Nephron progenitor cell (in vitro differentiated cells): Measurements from ENCODE around the gene UQCC2.
A peak's percentile ranks its signal among the peaks of the same experiment; 100 is the strongest.

Experiments used
- DNase-seq: peaks from one replicate; pipeline ENCODE4 v3.0.0; 2021
- H3K27ac Mint-ChIP-seq: 2 replicates; pipeline ENCODE4 v1.8.0; 2021; ENCODE audit warnings: mild to moderate bottlenecking, moderate library complexity, mixed read lengths
- H3K27me3 Mint-ChIP-seq: 2 replicates; pipeline ENCODE4 v1.8.0; 2021; ENCODE audit warnings: mild to moderate bottlenecking, low read depth, mixed read lengths; ENCODE audit not compliant: poor library complexity
- H3K36me3 Mint-ChIP-seq: 2 replicates; pipeline ENCODE4 v1.8.0; 2021; ENCODE audit warnings: low read depth, mixed read lengths
- H3K4me1 Mint-ChIP-seq: 2 replicates; pipeline ENCODE4 v1.8.0; 2021; ENCODE audit warnings: mixed read lengths
- H3K4me3 Mint-ChIP-seq: 2 replicates; pipeline ENCODE4 v1.8.0; 2021; ENCODE audit warnings: mild to moderate bottlenecking, moderate library complexity, mixed read lengths
- H3K9me3 Mint-ChIP-seq: 2 replicates; pipeline ENCODE4 v1.8.0; 2021; ENCODE audit warnings: mild to moderate bottlenecking, moderate library complexity, mixed read lengths
- TF ChIP-seq, protein P1 (sequence below): fragments of 200-600 bp; sonication (generic); IDR thresholded peaks from 2 replicates; pipeline ENCODE4 v1.5.0; 2021; ENCODE audit warnings: antibody characterized with exemption

The UQCC2 gene

DNA sequence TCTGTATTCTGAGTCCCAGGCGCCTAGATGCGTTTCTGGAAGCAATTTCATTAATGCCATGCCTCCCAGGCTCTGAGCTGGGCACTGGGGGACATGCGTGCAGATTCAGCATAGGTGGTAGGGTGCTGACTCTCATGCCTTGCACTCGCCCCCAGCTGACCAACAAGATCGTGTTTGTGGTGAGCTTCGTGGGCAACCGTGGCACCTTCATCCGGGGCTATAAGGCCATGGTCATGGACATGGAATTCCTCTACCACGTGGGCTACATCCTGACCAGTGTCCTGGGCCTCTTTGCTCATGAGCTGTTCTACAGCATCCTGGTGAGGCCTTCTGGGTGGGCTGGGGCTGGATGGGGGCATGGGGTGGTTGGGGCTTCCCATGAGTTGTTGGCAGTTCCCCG is 21.6 kb downstream of the UQCC2 start:
- peaks cover 42% of the 10 kb centered on the region for H3K4me1 Mint-ChIP-seq
- no peak for DNase-seq
- TF ChIP-seq, protein P1, sequence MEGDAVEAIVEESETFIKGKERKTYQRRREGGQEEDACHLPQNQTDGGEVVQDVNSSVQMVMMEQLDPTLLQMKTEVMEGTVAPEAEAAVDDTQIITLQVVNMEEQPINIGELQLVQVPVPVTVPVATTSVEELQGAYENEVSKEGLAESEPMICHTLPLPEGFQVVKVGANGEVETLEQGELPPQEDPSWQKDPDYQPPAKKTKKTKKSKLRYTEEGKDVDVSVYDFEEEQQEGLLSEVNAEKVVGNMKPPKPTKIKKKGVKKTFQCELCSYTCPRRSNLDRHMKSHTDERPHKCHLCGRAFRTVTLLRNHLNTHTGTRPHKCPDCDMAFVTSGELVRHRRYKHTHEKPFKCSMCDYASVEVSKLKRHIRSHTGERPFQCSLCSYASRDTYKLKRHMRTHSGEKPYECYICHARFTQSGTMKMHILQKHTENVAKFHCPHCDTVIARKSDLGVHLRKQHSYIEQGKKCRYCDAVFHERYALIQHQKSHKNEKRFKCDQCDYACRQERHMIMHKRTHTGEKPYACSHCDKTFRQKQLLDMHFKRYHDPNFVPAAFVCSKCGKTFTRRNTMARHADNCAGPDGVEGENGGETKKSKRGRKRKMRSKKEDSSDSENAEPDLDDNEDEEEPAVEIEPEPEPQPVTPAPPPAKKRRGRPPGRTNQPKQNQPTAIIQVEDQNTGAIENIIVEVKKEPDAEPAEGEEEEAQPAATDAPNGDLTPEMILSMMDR, result no peak
- peaks cover 5% of the 10 kb centered on the region for H3K36me3 Mint-ChIP-seq
- H3K9me3 Mint-ChIP-seq, result no peaks in the 10 kb centered on the region
- H3K27me3 Mint-ChIP-seq, result peaks cover 2% of the 10 kb centered on the region
- H3K27ac Mint-ChIP-seq, result no peak overlapping the region
- H3K4me3 Mint-ChIP-seq, result no peak overlapping the region

DNA sequence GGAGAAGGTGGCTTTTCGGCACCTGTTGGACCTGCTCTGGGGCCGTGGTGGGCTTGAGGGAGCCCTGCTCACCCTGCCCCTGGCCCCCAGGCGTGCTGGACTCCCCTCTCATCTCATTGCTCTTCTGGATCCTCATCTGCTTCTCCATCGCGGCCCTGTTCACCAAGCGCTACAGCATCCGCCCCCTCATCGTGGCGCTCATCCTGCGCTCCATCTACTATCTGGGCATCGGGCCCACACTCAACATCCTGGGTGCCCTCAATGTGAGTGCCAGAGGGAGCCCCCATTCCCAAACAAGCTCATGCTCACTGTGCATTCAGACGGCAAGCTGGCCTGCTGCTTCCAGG is 22.4 kb downstream of the UQCC2 start:
- TF ChIP-seq, protein P1, result no peak
- H3K4me3 Mint-ChIP-seq, result no peak overlapping the region
- no peaks in the 10 kb centered on the region for H3K9me3 Mint-ChIP-seq
- H3K27ac Mint-ChIP-seq, result no peak overlapping the region
- peaks cover 5% of the 10 kb centered on the region for H3K36me3 Mint-ChIP-seq
- DNase-seq, result no peak
- H3K27me3 Mint-ChIP-seq, result peaks cover 2% of the 10 kb centered on the region
- H3K4me1 Mint-ChIP-seq, result peaks cover 39% of the 10 kb centered on the region

DNA sequence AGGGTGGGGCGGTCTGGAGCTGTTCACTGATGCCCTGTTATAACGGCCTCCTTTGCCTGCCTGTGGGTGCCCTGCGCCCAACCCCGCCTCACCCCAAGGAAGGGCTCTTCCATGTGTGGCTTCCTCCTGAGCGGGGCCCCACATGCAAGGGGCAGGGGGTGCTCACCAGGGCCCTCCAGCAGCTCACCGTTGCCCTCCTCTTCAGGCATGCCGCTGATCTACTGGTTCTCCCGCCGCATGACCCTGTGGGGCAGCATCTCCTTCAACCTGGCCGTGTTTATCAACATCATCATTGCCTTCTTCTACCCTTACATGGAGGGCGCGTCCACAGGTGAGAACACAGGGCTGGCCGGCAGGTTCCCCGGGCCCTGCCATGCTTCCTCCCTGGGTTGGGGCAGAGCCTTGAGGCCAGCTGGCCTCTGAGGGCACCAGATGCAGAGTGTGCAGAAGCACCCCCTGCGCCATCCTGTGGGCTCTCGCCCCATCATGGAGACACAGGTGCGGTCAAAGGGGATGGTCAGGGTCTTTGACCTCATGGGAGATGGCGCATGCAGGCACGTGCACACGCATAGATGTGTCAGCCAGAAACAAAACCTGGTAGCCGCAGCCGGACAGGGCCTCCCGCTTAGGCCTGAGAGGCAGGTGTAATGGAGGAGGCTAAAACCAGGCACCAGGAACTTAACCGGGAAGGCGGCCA is 22.9 kb downstream of the UQCC2 start:
- Mint-ChIP-seq H3K27me3 (peaks cover 2% of the 10 kb centered on the region), H3K9me3 (no peaks in the 10 kb centered on the region), H3K4me3 (no peak overlapping the region), H3K27ac (no peak overlapping the region), H3K4me1 (peaks cover 34% of the 10 kb centered on the region), H3K36me3 (peaks cover 5% of the 10 kb centered on the region)
- TF ChIP-seq, protein P1, result no peak
- no peak for DNase-seq

DNA sequence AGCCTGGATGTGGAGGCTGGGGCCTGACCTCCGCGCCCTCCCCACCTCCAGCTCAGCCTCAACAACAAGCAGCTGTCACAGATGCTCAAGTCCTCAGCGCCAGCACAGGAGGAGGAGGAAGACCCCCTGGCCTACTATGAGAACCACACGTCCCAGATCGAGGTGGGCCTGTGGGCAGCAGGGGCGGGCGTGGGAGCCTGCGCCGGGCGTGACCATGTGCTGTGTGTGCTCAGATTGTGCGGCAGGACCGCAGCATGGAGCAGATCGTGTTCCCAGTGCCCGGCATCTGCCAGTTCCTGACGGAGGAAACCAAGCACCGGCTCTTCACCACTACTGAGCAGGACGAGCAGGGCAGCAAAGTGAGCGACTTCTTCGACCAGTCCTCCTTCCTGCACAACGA is 23.5 kb downstream of the UQCC2 start:
- Mint-ChIP-seq H3K4me3 (no peak overlapping the region), H3K4me1 (peaks cover 28% of the 10 kb centered on the region), H3K27ac (no peak overlapping the region), H3K27me3 (peaks cover 2% of the 10 kb centered on the region), H3K36me3 (peaks cover 5% of the 10 kb centered on the region), H3K9me3 (no peaks in the 10 kb centered on the region)
- DNase-seq, result no peak
- TF ChIP-seq, protein P1, result no peak

DNA sequence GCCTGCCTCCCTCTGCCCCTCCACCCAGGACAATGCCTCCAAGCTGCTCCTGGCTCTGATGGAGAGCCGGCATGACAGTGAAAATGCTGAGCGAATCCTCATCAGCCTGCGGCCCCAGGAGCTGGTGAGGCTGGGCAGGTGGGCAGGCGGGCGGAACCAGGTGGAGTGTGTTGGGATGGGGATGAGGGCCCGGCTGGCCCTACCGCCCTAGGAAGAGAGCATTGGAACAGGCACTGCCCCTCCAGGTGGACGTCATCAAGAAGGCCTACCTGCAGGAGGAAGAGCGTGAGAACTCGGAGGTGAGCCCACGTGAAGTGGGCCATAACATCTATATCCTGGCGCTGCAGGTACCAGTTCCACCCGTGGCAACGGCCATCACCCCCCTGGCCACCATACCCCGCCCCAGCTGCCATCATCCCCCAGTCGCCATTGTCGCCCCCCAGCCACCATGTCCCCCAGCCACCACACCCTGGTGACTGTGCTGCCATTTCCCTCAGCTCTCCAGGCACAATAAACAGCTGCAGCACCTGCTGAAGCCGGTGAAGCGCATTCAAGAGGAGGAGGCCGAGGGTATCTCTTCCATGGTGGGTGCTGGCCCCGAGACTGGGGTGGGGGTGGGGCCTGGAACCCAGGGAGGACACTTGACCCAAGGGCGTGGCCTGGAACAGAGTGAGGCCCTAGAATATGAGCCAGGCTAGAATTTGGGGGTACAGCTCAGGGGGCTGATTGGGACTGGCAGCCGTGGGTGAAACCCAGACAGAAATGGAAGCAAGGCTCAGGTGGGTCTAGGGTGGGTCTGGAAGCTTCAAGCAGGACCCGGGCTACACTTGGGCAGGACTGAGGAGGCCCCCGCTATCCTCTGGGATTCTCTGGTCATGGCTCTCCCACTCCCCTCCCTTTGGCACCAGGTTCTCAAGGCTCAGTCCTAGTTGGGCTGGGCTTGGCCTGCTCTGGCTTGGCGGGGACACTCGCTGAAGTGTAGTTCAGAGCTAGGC is 24.2 kb downstream of the UQCC2 start:
- peaks cover 5% of the 10 kb centered on the region for H3K36me3 Mint-ChIP-seq
- H3K27me3 Mint-ChIP-seq, result peaks cover 2% of the 10 kb centered on the region
- TF ChIP-seq, protein P1, result no peak
- H3K27ac Mint-ChIP-seq, result peak overlapping the region; percentile 23
- H3K9me3 Mint-ChIP-seq, result no peaks in the 10 kb centered on the region
- no peak overlapping the region for H3K4me3 Mint-ChIP-seq
- peaks cover 20% of the 10 kb centered on the region for H3K4me1 Mint-ChIP-seq
- no peak for DNase-seq
